ENCODE results near the gene POLD2.

The POLD2 gene

GRCh38 chr7:44097064-44097932 is 26.1 kb downstream of the POLD2 start:
- no peak overlapping the region for H3K27ac ChIP-seq (ENCODE audit: low read depth, low read length)
- H3K4me1 ChIP-seq (ENCODE audit: control insufficient read depth, insufficient read depth, low read length) = no peaks in the 10 kb centered on the region
- H3K9ac ChIP-seq (ENCODE audit: low read length) = no peak overlapping the region
- H3K36me3 ChIP-seq (ENCODE audit: control insufficient read depth, insufficient read depth, low read length) = no peaks in the 10 kb centered on the region
- no peak overlapping the region for H3K4me3 ChIP-seq (ENCODE audit: low read length)
- no peaks in the 10 kb centered on the region for H3K27me3 ChIP-seq (ENCODE audit: control insufficient read depth, insufficient read depth, low read length)

- Histone ChIP-seq H3K27ac (ENCODE audit: low read depth, low read length) (no peak overlapping the region), H3K27me3 (ENCODE audit: control insufficient read depth, insufficient read depth, low read length) (no peaks in the 10 kb centered on the region), H3K9ac (ENCODE audit: low read length) (no peak overlapping the region), H3K36me3 (ENCODE audit: control insufficient read depth, insufficient read depth, low read length) (no peaks in the 10 kb centered on the region), H3K4me3 (ENCODE audit: low read length) (no peak overlapping the region), H3K4me1 (ENCODE audit: control insufficient read depth, insufficient read depth, low read length) (no peaks in the 10 kb centered on the region)
Measured at GRCh38 chr7:44096326-44096881, 26.9 kb downstream of the POLD2 start.

GRCh38 chr7:44095781-44096180 is 27.6 kb downstream of the POLD2 start:
- Histone ChIP-seq H3K36me3 (ENCODE audit: control insufficient read depth, insufficient read depth, low read length) (no peaks in the 10 kb centered on the region), H3K4me1 (ENCODE audit: control insufficient read depth, insufficient read depth, low read length) (no peaks in the 10 kb centered on the region), H3K27ac (ENCODE audit: low read depth, low read length) (no peak overlapping the region), H3K27me3 (ENCODE audit: control insufficient read depth, insufficient read depth, low read length) (no peaks in the 10 kb centered on the region), H3K9ac (ENCODE audit: low read length) (no peak overlapping the region), H3K4me3 (ENCODE audit: low read length) (no peak overlapping the region)

- no peaks in the 10 kb centered on the region for H3K27me3 ChIP-seq (ENCODE audit: control insufficient read depth, insufficient read depth, low read length)
- H3K4me1 ChIP-seq (ENCODE audit: control insufficient read depth, insufficient read depth, low read length) = no peaks in the 10 kb centered on the region
- H3K9ac ChIP-seq (ENCODE audit: low read length) = no peak overlapping the region
- H3K36me3 ChIP-seq (ENCODE audit: control insufficient read depth, insufficient read depth, low read length) = no peaks in the 10 kb centered on the region
- no peak overlapping the region for H3K27ac ChIP-seq (ENCODE audit: low read depth, low read length)
- no peak overlapping the region for H3K4me3 ChIP-seq (ENCODE audit: low read length)
Measured at GRCh38 chr7:44094883-44095592, 28.3 kb downstream of the POLD2 start.

GRCh38 chr7:44094365-44094764 is 29.0 kb downstream of the POLD2 start:
- Histone ChIP-seq H3K9ac (ENCODE audit: low read length) (no peak overlapping the region), H3K27me3 (ENCODE audit: control insufficient read depth, insufficient read depth, low read length) (no peaks in the 10 kb centered on the region), H3K4me3 (ENCODE audit: low read length) (no peak overlapping the region), H3K36me3 (ENCODE audit: control insufficient read depth, insufficient read depth, low read length) (no peaks in the 10 kb centered on the region), H3K27ac (ENCODE audit: low read depth, low read length) (no peak overlapping the region), H3K4me1 (ENCODE audit: control insufficient read depth, insufficient read depth, low read length) (no peaks in the 10 kb centered on the region)

GRCh38 chr7:44093102-44093641 is 30.2 kb downstream of the POLD2 start:
- H3K9ac ChIP-seq (ENCODE audit: low read length) = no peak overlapping the region

GRCh38 chr7:44087911-44088838 is 35.2 kb downstream of the POLD2 start:
- H3K4me1 ChIP-seq (ENCODE audit: control insufficient read depth, insufficient read depth, low read length) = peaks cover 4% of the 10 kb centered on the region
- H3K27ac ChIP-seq (ENCODE audit: low read depth, low read length) = peak overlapping the region; percentile 73
- H3K9ac ChIP-seq (ENCODE audit: low read length) = no peak overlapping the region
- no peaks in the 10 kb centered on the region for H3K27me3 ChIP-seq (ENCODE audit: control insufficient read depth, insufficient read depth, low read length)
- peak overlapping the region; percentile 8 for H3K4me3 ChIP-seq (ENCODE audit: low read length)
- no peaks in the 10 kb centered on the region for H3K36me3 ChIP-seq (ENCODE audit: control insufficient read depth, insufficient read depth, low read length)

More at GRCh38 chr7:44093102-44093641, 30.2 kb downstream of the POLD2 start:
- no peak overlapping the region for H3K27ac ChIP-seq (ENCODE audit: low read depth, low read length)
- H3K4me3 ChIP-seq (ENCODE audit: low read length) = no peak overlapping the region
- no peaks in the 10 kb centered on the region for H3K4me1 ChIP-seq (ENCODE audit: control insufficient read depth, insufficient read depth, low read length)
- no peaks in the 10 kb centered on the region for H3K27me3 ChIP-seq (ENCODE audit: control insufficient read depth, insufficient read depth, low read length)
- no peaks in the 10 kb centered on the region for H3K36me3 ChIP-seq (ENCODE audit: control insufficient read depth, insufficient read depth, low read length)

GRCh38 chr7:44086627-44087026 is 36.7 kb downstream of the POLD2 start:
- Histone ChIP-seq H3K27ac (ENCODE audit: low read depth, low read length) (no peak overlapping the region), H3K9ac (ENCODE audit: low read length) (no peak overlapping the region), H3K36me3 (ENCODE audit: control insufficient read depth, insufficient read depth, low read length) (no peaks in the 10 kb centered on the region), H3K27me3 (ENCODE audit: control insufficient read depth, insufficient read depth, low read length) (no peaks in the 10 kb centered on the region), H3K4me1 (ENCODE audit: control insufficient read depth, insufficient read depth, low read length) (peaks cover 4% of the 10 kb centered on the region), H3K4me3 (ENCODE audit: low read length) (no peak overlapping the region)

- no peak overlapping the region for H3K27ac ChIP-seq (ENCODE audit: low read depth, low read length)
- no peaks in the 10 kb centered on the region for H3K36me3 ChIP-seq (ENCODE audit: control insufficient read depth, insufficient read depth, low read length)
- H3K27me3 ChIP-seq (ENCODE audit: control insufficient read depth, insufficient read depth, low read length) = no peaks in the 10 kb centered on the region
- H3K4me1 ChIP-seq (ENCODE audit: control insufficient read depth, insufficient read depth, low read length) = peaks cover 8% of the 10 kb centered on the region
- H3K9ac ChIP-seq (ENCODE audit: low read length) = no peak overlapping the region
- no peak overlapping the region for H3K4me3 ChIP-seq (ENCODE audit: low read length)
Measured at GRCh38 chr7:44085546-44085945, 37.8 kb downstream of the POLD2 start.

GRCh38 chr7:44084701-44085100 is 38.6 kb downstream of the POLD2 start:
- Histone ChIP-seq H3K27ac (ENCODE audit: low read depth, low read length) (no peak overlapping the region), H3K4me1 (ENCODE audit: control insufficient read depth, insufficient read depth, low read length) (peaks cover 8% of the 10 kb centered on the region), H3K36me3 (ENCODE audit: control insufficient read depth, insufficient read depth, low read length) (no peaks in the 10 kb centered on the region), H3K27me3 (ENCODE audit: control insufficient read depth, insufficient read depth, low read length) (no peaks in the 10 kb centered on the region), H3K9ac (ENCODE audit: low read length) (no peak overlapping the region), H3K4me3 (ENCODE audit: low read length) (no peak overlapping the region)

GRCh38 chr7:44083796-44084195 is 39.6 kb downstream of the POLD2 start:
- Histone ChIP-seq H3K9ac (ENCODE audit: low read length) (no peak overlapping the region), H3K4me1 (ENCODE audit: control insufficient read depth, insufficient read depth, low read length) (peaks cover 8% of the 10 kb centered on the region), H3K4me3 (ENCODE audit: low read length) (no peak overlapping the region), H3K27ac (ENCODE audit: low read depth, low read length) (peak overlapping the region; percentile 17), H3K27me3 (ENCODE audit: control insufficient read depth, insufficient read depth, low read length) (no peaks in the 10 kb centered on the region), H3K36me3 (ENCODE audit: control insufficient read depth, insufficient read depth, low read length) (no peaks in the 10 kb centered on the region)

All from rectal smooth muscle tissue (tissue), 1 donor.